K562 (cell line): ENCODE measurements around the gene FKBP1C. TPM values are rescaled to one million over a fixed set of nuclear protein-coding genes. Genes with fewer than 3 reads are reported as not detected.

Experiments
- ATAC-seq: fragments of 200-7000 bp; cut with Tn5 transposase; 3 replicates; pipeline ENCODE4 v1.9.1; 2020; ENCODE audit warnings: moderate library complexity
- BruUV-seq: library from RNA; stranded (reverse); fragments of 400-500 nt; replicated peaks from 2 replicates; lab custom pipeline; 2021; lab: Mats Ljungman, UMichigan
- CTCF ChIA-PET: fragments of 300-600 bp; formaldehyde crosslinking; extraction: SDS; loops from one replicate; lab custom pipeline; 2021; ENCODE audit warnings: low intra/inter-chr PET ratio; lab: Yijun Ruan, JAX
- POLR2A ChIA-PET: fragments of 300-600, 350-650 bp; sonication (Branson Sonifier 250); formaldehyde crosslinking; extraction: SDS; loops from one replicate; lab custom pipeline; 2021; ENCODE audit warnings: antibody characterized with exemption, inconsistent platforms; lab: Yijun Ruan, JAX
- DNase-seq, 4 experiments: peaks; one replicate each; pipeline versions ENCODE4 v3.0.0 to v3.0.0-alpha.2; 2011 to 2018; ENCODE audit warnings: low spot score in 3 of 4, mixed read lengths in 3 of 4; ENCODE audit errors: extremely low read depth in 1 of 4
- FAIRE-seq: peaks from 2 replicates; lab custom pipeline; 2011; peaks lifted over from hg19 to GRCh38; lab: Jason Lieb, UNC
- H2AFZ ChIP-seq: 2 replicates; pipeline ENCODE4 v1.6.0; 2011; ENCODE audit warnings: low read depth, low read length, control low read depth, inconsistent platforms
- H3K27ac ChIP-seq: fragments of 200-600 bp; 3 replicates; pipeline ENCODE4 v1.8.0; 2011; ENCODE audit warnings: low read depth, mild to moderate bottlenecking, control low read depth, inconsistent platforms, low read length, moderate library complexity, mixed read lengths; ENCODE audit errors: extremely low read depth
- H3K27me3 ChIP-seq, 2 experiments: fragments of 300-600 bp in 1 of 2; 2 replicates in 1 of 2; 3 replicates in 1 of 2; pipeline versions ENCODE4 v1.6.0 to v1.8.0; 2011; ENCODE audit warnings: inconsistent platforms in 2 of 2, low read length in 2 of 2, mild to moderate bottlenecking in 1 of 2, mixed read lengths in 1 of 2, moderate library complexity in 1 of 2; ENCODE audit not compliant: control insufficient read depth in 2 of 2, insufficient read depth in 2 of 2
- H3K36me3 ChIP-seq: fragments of 300-600 bp; 3 replicates; pipeline ENCODE4 v1.8.0; 2011; ENCODE audit warnings: mild to moderate bottlenecking, low read length, inconsistent platforms; ENCODE audit not compliant: control insufficient read depth, insufficient read depth
- H3K4me1 ChIP-seq, 2 experiments: fragments of 200-600 bp in 1 of 2; replicated peaks in 1 of 2; 2 replicates in 1 of 2; 3 replicates in 1 of 2; pipeline versions ENCODE4 v1.5.1 to v1.8.0; 2011; ENCODE audit warnings: inconsistent platforms in 2 of 2, low read length in 2 of 2, mild to moderate bottlenecking in 1 of 2, mixed read lengths in 1 of 2, moderate library complexity in 1 of 2; ENCODE audit not compliant: control insufficient read depth in 2 of 2, insufficient read depth in 2 of 2
- H3K4me2 ChIP-seq: 2 replicates; pipeline ENCODE4 v1.6.1; 2011; ENCODE audit warnings: low read length, control low read depth, inconsistent platforms, mixed read lengths; ENCODE audit not compliant: insufficient read depth
- H3K4me3 ChIP-seq: fragments of 200-600 bp; sonication (generic), shearing (Covaris generic); 2 replicates; pipeline ENCODE4 v1.5.1; 2016; ENCODE audit warnings: control low read depth, inconsistent platforms
- H3K79me2 ChIP-seq: fragments of 200-600 bp; 3 replicates; pipeline ENCODE4 v1.8.0; 2011; ENCODE audit warnings: low read length, inconsistent platforms; ENCODE audit not compliant: control insufficient read depth, insufficient read depth
- H3K9ac ChIP-seq, 2 experiments: 2 replicates each; pipeline versions ENCODE4 v1.6.0 to v1.6.1; 2011; ENCODE audit warnings: low read depth in 2 of 2, low read length in 2 of 2, control low read depth in 1 of 2, inconsistent platforms in 1 of 2, mild to moderate bottlenecking in 1 of 2, mixed read lengths in 1 of 2; ENCODE audit not compliant: insufficient read depth in 1 of 2
- H3K9me1 ChIP-seq: one replicate; pipeline ENCODE4 v1.6.0; 2011; ENCODE audit warnings: inconsistent platforms, mild to moderate bottlenecking, low read length, moderate library complexity; ENCODE audit not compliant: control insufficient read depth, insufficient read depth
- H3K9me3 ChIP-seq: replicated peaks from 2 replicates; pipeline ENCODE4 v1.5.1; 2011; ENCODE audit warnings: low read depth, low read length, inconsistent platforms; ENCODE audit not compliant: control insufficient read depth, insufficient read depth
- H4K20me1 ChIP-seq: replicated peaks from 2 replicates; pipeline ENCODE4 v1.6.1; 2011; ENCODE audit warnings: low read length, inconsistent platforms, mixed read lengths; ENCODE audit not compliant: control insufficient read depth, insufficient read depth
- ETS1 ChIP-seq: conservative IDR thresholded peaks from 2 replicates; pipeline ENCODE4 v1.6.1; 2011; ENCODE audit warnings: low read depth, mild to moderate bottlenecking, low read length; ENCODE audit not compliant: control insufficient read depth
- JUND ChIP-seq, 2 experiments: IDR thresholded peaks; 2 replicates in 1 of 2; 3 replicates in 1 of 2; pipeline ENCODE4 v1.6.1; 2011; ENCODE audit warnings: borderline replicate concordance in 2 of 2, low read depth in 2 of 2, low read length in 2 of 2, improper control_type of control experiment in 1 of 2, missing biosample characterization in 1 of 2, missing genetic modification characterization in 1 of 2, missing genetic modification reagents in 1 of 2
- MECOM ChIP-seq: fragments of 250-450 bp; sonication (Bioruptor Pico); IDR thresholded peaks from 2 replicates; pipeline ENCODE4 v1.8.0; 2022; ENCODE audit warnings: inconsistent platforms
- SMAD1 ChIP-seq: fragments of 150-350 bp; IDR thresholded peaks from 2 replicates; pipeline ENCODE4 v1.6.1; 2014; ENCODE audit warnings: low read length, low read depth; ENCODE audit not compliant: partially characterized antibody
- THAP12 ChIP-seq: fragments of 250-450 bp; sonication (Bioruptor Pico); IDR thresholded peaks from 2 replicates; pipeline ENCODE4 v1.9.0; 2021; ENCODE audit warnings: mild to moderate bottlenecking, inconsistent platforms
- ZNF277 ChIP-seq: fragments of 250-450 bp; sonication (Bioruptor Pico); IDR thresholded peaks from 2 replicates; pipeline ENCODE4 v1.8.0; 2022; ENCODE audit warnings: inconsistent platforms, mild to moderate bottlenecking, moderate library complexity, borderline replicate concordance
- ZNF347 ChIP-seq: fragments of 450-650 bp; formaldehyde crosslinking; IDR thresholded peaks from 2 replicates; pipeline ENCODE4 v1.4.0; 2020; ENCODE audit warnings: low read depth, mild to moderate bottlenecking, moderate library complexity
- ZNF41 ChIP-seq: fragments of 250-450 bp; sonication (Bioruptor Pico); conservative IDR thresholded peaks from 2 replicates; pipeline ENCODE4 v1.4.0; 2020; ENCODE audit warnings: mild to moderate bottlenecking
- ZNF512 ChIP-seq: IDR thresholded peaks from 2 replicates; pipeline ENCODE4 v1.6.1; 2016; ENCODE audit warnings: missing genetic modification characterization, missing compliant biosample characterization
- WGBS: fragments of 100-300 bp; shearing (Covaris generic); methylation state at CpG from one replicate; pipeline ENCODE4 v1.1.6; 2016; ENCODE audit warnings: low coverage, mixed read lengths; ENCODE audit not compliant: insufficient coverage; ENCODE audit errors: missing lambda C conversion rate; 5-methylcytosine and 5-hydroxymethylcytosine counted together
- in situ Hi-C: fragments of 300-500 bp; cut with MboI; formaldehyde crosslinking; loops from 4 replicates; pipeline ENCODE4 v1.15.0; 2018; ENCODE audit warnings: inconsistent platforms, mixed read lengths
- intact Hi-C: fragments of 100-400 bp; cut with micrococcal nuclease; formaldehyde crosslinking; loops from 2 replicates; pipeline ENCODE4 v1.14.2; 2022
- polyA plus RNA-seq, 8 experiments: library from polyadenylated mRNA; depleted of rRNA in 4 of 8; stranded (reverse) in 5 of 8; unstranded in 3 of 8; fragments of >200 nt; fragmentation: Nextera tagmentation in 2 of 8; fragmentation: Illumina TruSeq in 1 of 8; extraction: Ambion mirVana in 2 of 8; extraction: Trizol in 1 of 8; gene quantifications; 2 replicates each; pipeline versions ENCODE4 v1.2.1 to v1.2.3, GENCODE V29; 2011 to 2014; ENCODE audit warnings: inconsistent platforms in 1 of 8, missing spikeins in 1 of 8
- total RNA-seq, 7 experiments: library from RNA; depleted of rRNA in 6 of 7; stranded (reverse); fragments of >200 nt in 6 of 7; fragmentation: Illumina TruSeq in 2 of 7; extraction: Trizol in 2 of 7; gene quantifications; 2 replicates each; pipeline versions ENCODE4 v1.2.1 to v1.2.3, GENCODE V29; 2011 to 2021; ENCODE audit warnings: low replicate concordance in 1 of 7
- TF ChIP-seq, protein P1 (sequence below), 2 experiments: fragments of 450-650 bp in 1 of 2; IDR thresholded peaks; 2 replicates each; pipeline ENCODE4 v1.6.1; 2011 to 2017; ENCODE audit warnings: low read depth in 2 of 2, antibody characterized with exemption in 1 of 2, borderline replicate concordance in 1 of 2, low read length in 1 of 2, mild to moderate bottlenecking in 1 of 2, mixed read lengths in 1 of 2; ENCODE audit not compliant: control insufficient read depth in 1 of 2

The FKBP1C gene
- total and polyA plus RNA-seq, 9 of the 15 experiments (the other 6 are each of a cell fraction or from before 2014, with no cell fraction given), result 0.14 to 1.4 (median 0.28) TPM; not detected in 2

- in situ Hi-C loops (no loop called here), intact Hi-C loops (no loop called here)
- no peaks in the 10 kb centered on the region for H3K4me1 ChIP-seq
- H3K79me2 ChIP-seq, result no peaks in the 10 kb centered on the region
- ChIA-PET CTCF (no interaction called here), POLR2A (no interaction called here)
- no peaks in the 10 kb centered on the region for H3K36me3 ChIP-seq
- no TSS peak for BruUV-seq
- no peak overlapping the region for H3K4me3 ChIP-seq
- H3K27me3 ChIP-seq, result no peaks in the 10 kb centered on the region
- H3K9me1 ChIP-seq, result no peaks in the 10 kb centered on the region
- DNase-seq, result no peak
- FAIRE-seq, result no peak
- no peak overlapping the region for H3K4me2 ChIP-seq
- no peaks in the 10 kb centered on the region for H4K20me1 ChIP-seq
- no peak overlapping the region for H3K27ac ChIP-seq
- 0% methylated on average over 3 of the region's 3 CpGs for WGBS
- H3K9ac ChIP-seq, result no peak overlapping the region
- no peak for ATAC-seq
- H2AFZ ChIP-seq, result no peak overlapping the region
- H3K9me3 ChIP-seq, result no peaks in the 10 kb centered on the region
- TF ChIP-seq JUND (IDR thresholded peaks at IDR 0.05; ENCODE audit: borderline replicate concordance, low read depth, low read length) (no peak), JUND (tag; IDR thresholded peaks at IDR 0.05; ENCODE audit: borderline replicate concordance, low read depth, low read length) (no peak), SMAD1 (no peak), ZNF41 (CRISPR knock-in tag) (no peak), ETS1 (no peak), ZNF512 (no peak), ZNF277 (CRISPR knock-in tag) (no peak), THAP12 (CRISPR knock-in tag) (no peak), ZNF347 (CRISPR knock-in tag) (no peak), MECOM (CRISPR knock-in tag) (no peak)
- TF ChIP-seq, protein P1, sequence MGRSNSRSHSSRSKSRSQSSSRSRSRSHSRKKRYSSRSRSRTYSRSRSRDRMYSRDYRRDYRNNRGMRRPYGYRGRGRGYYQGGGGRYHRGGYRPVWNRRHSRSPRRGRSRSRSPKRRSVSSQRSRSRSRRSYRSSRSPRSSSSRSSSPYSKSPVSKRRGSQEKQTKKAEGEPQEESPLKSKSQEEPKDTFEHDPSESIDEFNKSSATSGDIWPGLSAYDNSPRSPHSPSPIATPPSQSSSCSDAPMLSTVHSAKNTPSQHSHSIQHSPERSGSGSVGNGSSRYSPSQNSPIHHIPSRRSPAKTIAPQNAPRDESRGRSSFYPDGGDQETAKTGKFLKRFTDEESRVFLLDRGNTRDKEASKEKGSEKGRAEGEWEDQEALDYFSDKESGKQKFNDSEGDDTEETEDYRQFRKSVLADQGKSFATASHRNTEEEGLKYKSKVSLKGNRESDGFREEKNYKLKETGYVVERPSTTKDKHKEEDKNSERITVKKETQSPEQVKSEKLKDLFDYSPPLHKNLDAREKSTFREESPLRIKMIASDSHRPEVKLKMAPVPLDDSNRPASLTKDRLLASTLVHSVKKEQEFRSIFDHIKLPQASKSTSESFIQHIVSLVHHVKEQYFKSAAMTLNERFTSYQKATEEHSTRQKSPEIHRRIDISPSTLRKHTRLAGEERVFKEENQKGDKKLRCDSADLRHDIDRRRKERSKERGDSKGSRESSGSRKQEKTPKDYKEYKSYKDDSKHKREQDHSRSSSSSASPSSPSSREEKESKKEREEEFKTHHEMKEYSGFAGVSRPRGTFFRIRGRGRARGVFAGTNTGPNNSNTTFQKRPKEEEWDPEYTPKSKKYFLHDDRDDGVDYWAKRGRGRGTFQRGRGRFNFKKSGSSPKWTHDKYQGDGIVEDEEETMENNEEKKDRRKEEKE (IDR thresholded peaks at IDR 0.05; ENCODE audit: borderline replicate concordance in 1 of 2, control insufficient read depth in 1 of 2, low read depth in 2 of 2, low read length in 1 of 2), result no peak
Observed at GRCh38 chr6:63214816-63215215, 3.5 kb downstream of the FKBP1C start.
